DND-41 (cell line): ENCODE measurements around the gene PDZD4.

ENCODE experiments used
- ATAC-seq: fragments of 200-7000 bp; cut with Tn5 transposase; 3 replicates; pipeline ENCODE4 v1.9.1; 2021; ENCODE audit warnings: low read depth; ENCODE audit not compliant: insufficient read depth
- DNase-seq: peaks from one replicate; pipeline ENCODE4 v3.0.0-alpha.2; 2020
- H2AFZ ChIP-seq: 2 replicates; pipeline ENCODE4 v1.6.0; 2012; ENCODE audit warnings: low read depth, low read length
- H3K27ac ChIP-seq: 2 replicates; pipeline ENCODE4 v1.5.1; 2012; ENCODE audit warnings: low read length, inconsistent platforms
- H3K27me3 ChIP-seq: fragments of 200-600 bp; sonication (generic); 2 replicates; pipeline ENCODE4 v1.6.0; 2012; ENCODE audit warnings: low read length, mild to moderate bottlenecking, inconsistent platforms; ENCODE audit not compliant: insufficient read depth, poor library complexity
- H3K36me3 ChIP-seq: 2 replicates; pipeline ENCODE4 v1.5.1; 2012; ENCODE audit warnings: low read length, inconsistent platforms; ENCODE audit not compliant: insufficient read depth
- H3K4me1 ChIP-seq: 2 replicates; pipeline ENCODE4 v1.5.1; 2012; ENCODE audit warnings: mild to moderate bottlenecking, low read length; ENCODE audit not compliant: insufficient read depth
- H3K4me2 ChIP-seq: 2 replicates; pipeline ENCODE4 v1.6.0; 2012; ENCODE audit warnings: mild to moderate bottlenecking, moderate library complexity, low read length, inconsistent platforms; ENCODE audit not compliant: insufficient read depth
- H3K4me3 ChIP-seq, 2 experiments: fragments of 200-600 bp in 1 of 2; shearing (Covaris generic) in 1 of 2; 2 replicates each; pipeline ENCODE4 v1.5.1; 2012 to 2016; ENCODE audit warnings: inconsistent platforms in 2 of 2, low read length in 2 of 2, mild to moderate bottlenecking in 2 of 2, low read depth in 1 of 2, moderate library complexity in 1 of 2
- H3K79me2 ChIP-seq: 2 replicates; pipeline ENCODE4 v1.6.0; 2012; ENCODE audit warnings: low read length, inconsistent platforms; ENCODE audit not compliant: insufficient read depth
- H3K9ac ChIP-seq: 2 replicates; pipeline ENCODE4 v1.6.0; 2012; ENCODE audit warnings: low read depth, mild to moderate bottlenecking, inconsistent platforms, low read length, moderate library complexity
- H3K9me3 ChIP-seq: 2 replicates; pipeline ENCODE4 v1.5.1; 2012; ENCODE audit warnings: low read length, moderate library complexity, mild to moderate bottlenecking, inconsistent platforms; ENCODE audit not compliant: insufficient read depth, severe bottlenecking
- H4K20me1 ChIP-seq: 2 replicates; pipeline ENCODE4 v1.6.0; 2012; ENCODE audit warnings: low read length; ENCODE audit not compliant: insufficient read depth
- CTCF ChIP-seq: IDR thresholded peaks from 2 replicates; pipeline ENCODE4 v1.5.1; 2012; ENCODE audit warnings: borderline replicate concordance, low read length, moderate library complexity, mild to moderate bottlenecking; ENCODE audit not compliant: poor library complexity, severe bottlenecking; ENCODE audit errors: extremely low read depth
- EZH2 ChIP-seq: IDR thresholded peaks from 3 replicates; pipeline ENCODE4 v1.6.1; 2012; ENCODE audit warnings: borderline replicate concordance, low read depth, mild to moderate bottlenecking, moderate library complexity, low read length, inconsistent platforms; ENCODE audit not compliant: severe bottlenecking

Gene PDZD4

GRCh38 chrX:153832728-153833127, 2.4 kb upstream of the PDZD4 start:
- no peak for TF ChIP-seq EZH2
- TF ChIP-seq CTCF, result no peak
- Histone ChIP-seq H3K4me2 (no peak overlapping the region), H3K79me2 (no peaks in the 10 kb centered on the region), H3K27ac (no peak overlapping the region), H3K36me3 (no peaks in the 10 kb centered on the region), H3K4me3 (no peak overlapping the region), H2AFZ (no peak overlapping the region), H3K9ac (no peak overlapping the region), H3K27me3 (no peaks in the 10 kb centered on the region), H3K9me3 (no peaks in the 10 kb centered on the region), H4K20me1 (no peaks in the 10 kb centered on the region), H3K4me1 (no peaks in the 10 kb centered on the region)
- no peak for DNase-seq
- no peak for ATAC-seq

- Histone ChIP-seq H3K9ac (no peak overlapping the region), H3K4me3 (no peak overlapping the region), H2AFZ (no peak overlapping the region)
Observed at GRCh38 chrX:153831429-153832150, 1.2 kb upstream of the PDZD4 start.

GRCh38 chrX:153830640-153831428, 490 bp upstream of the PDZD4 start:
- no peaks in the 10 kb centered on the region for H3K9me3 ChIP-seq

More at GRCh38 chrX:153831429-153832150, 1.2 kb upstream of the PDZD4 start:
- Histone ChIP-seq H3K36me3 (no peaks in the 10 kb centered on the region), H3K4me1 (no peaks in the 10 kb centered on the region), H3K79me2 (no peaks in the 10 kb centered on the region), H3K9me3 (no peaks in the 10 kb centered on the region), H3K4me2 (no peak overlapping the region), H4K20me1 (no peaks in the 10 kb centered on the region), H3K27me3 (no peaks in the 10 kb centered on the region), H3K27ac (no peak overlapping the region)
- DNase-seq, result no peak
- no peak for ATAC-seq
- TF ChIP-seq CTCF (no peak), EZH2 (no peak)

More at GRCh38 chrX:153830640-153831428, 490 bp upstream of the PDZD4 start:
- no peaks in the 10 kb centered on the region for H3K27me3 ChIP-seq
- no peak overlapping the region for H3K9ac ChIP-seq
- H3K36me3 ChIP-seq, result no peaks in the 10 kb centered on the region
- H3K79me2 ChIP-seq, result no peaks in the 10 kb centered on the region
- no peak overlapping the region for H3K27ac ChIP-seq
- H2AFZ ChIP-seq, result no peak overlapping the region
- ATAC-seq, result no peak
- no peak for DNase-seq
- no peak overlapping the region for H3K4me3 ChIP-seq
- no peaks in the 10 kb centered on the region for H3K4me1 ChIP-seq
- H4K20me1 ChIP-seq, result no peaks in the 10 kb centered on the region
- no peak overlapping the region for H3K4me2 ChIP-seq
- TF ChIP-seq CTCF, result no peak
